ENCODE data around the gene FTMT. TPM values are rescaled to one million over a fixed set of nuclear protein-coding genes. Genes with fewer than 3 reads are reported as not detected.

FTMT gene
- total RNA-seq, 1 donor from 2014 or later: not detected

DNA sequence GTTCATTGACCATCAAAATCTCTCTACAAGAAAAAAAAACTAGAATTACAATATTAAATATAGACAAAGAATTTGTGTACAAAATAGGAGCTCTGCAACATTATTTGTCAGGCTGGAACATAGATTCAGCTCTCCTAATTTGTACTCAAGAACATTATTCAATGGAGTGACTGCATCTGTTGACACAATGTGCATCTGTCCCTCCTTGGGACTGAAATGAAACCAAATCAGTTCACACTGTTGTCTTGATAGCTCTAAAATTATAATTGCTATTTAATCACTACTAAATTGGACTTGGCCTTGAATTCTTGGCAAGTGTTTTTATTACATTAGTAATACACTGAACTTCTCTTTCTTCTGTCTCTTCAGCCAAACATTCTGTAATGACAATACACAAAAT lies 47.7 kb downstream of the FTMT start:
- no peak for ATAC-seq
- DNase-seq: no peak
- intact Hi-C loops (cut with micrococcal nuclease): no loop called here

Other genes starting within 250 kb of the FTMT start
- gene SRFBP1, start 110.1 kb downstream of the FTMT start, total RNA-seq: 8.1 TPM
- gene LOX, start 226.4 kb downstream of the FTMT start, total RNA-seq: 6.0 TPM